Activated CD4-positive, alpha-beta T cell treated with anti-CD3 and anti-CD28 coated beads, Interleukin-2, amount 50 U/mL, for 1 hour (primary cell): ENCODE results near the gene DGUOK.
"Not testable (repeated sequence)": the region's sequence is repeated elsewhere in the genome, so short reads cannot be mapped to it uniquely, and the experiment has no call there.

Source experiments
- DNase-seq: peaks from one replicate; pipeline ENCODE4 v3.0.0-alpha.2; 2020

The DGUOK gene

DNA sequence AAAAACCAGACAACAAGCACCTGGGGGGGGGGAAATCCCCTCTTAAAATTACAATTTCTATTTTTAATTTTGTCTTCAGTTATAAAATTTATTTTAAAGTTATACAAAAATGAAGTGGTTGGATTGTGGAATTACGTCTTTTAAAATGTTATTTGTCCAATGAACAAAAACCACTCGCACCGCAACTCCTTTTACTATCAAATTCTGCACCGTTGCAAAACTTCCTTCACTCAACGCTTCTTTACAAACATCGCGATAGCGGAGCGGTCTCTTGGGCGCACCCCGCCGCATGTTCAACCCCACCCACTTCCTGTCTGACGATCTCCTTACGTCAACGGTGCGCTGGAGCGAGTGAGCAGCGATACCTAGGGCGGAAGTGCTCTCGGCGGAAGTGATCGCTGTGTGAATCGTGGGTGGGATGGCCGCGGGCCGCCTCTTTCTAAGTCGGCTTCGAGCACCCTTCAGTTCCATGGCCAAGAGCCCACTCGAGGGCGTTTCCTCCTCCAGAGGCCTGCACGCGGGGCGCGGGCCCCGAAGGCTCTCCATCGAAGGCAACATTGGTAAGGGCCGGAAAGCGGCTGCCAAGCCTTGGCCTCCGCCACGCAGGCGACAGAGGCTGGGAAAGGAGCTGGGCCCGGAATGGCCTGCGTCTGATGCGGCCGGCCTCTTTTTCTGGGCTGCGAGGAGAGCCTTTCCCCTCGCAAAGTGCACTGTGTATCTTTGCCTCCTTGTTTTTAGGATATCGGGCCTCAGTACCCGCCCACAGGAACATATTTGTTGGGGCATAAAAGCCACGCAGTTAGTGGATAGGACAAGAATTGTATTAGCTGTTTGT, at the start of gene DGUOK:
TSS of gene DGUOK (plus strand) at position 388 of the 835 bp plus-strand sequence. CDS start at position 419, 31 bp downstream.
- peak; percentile 95 for DNase-seq

DNA sequence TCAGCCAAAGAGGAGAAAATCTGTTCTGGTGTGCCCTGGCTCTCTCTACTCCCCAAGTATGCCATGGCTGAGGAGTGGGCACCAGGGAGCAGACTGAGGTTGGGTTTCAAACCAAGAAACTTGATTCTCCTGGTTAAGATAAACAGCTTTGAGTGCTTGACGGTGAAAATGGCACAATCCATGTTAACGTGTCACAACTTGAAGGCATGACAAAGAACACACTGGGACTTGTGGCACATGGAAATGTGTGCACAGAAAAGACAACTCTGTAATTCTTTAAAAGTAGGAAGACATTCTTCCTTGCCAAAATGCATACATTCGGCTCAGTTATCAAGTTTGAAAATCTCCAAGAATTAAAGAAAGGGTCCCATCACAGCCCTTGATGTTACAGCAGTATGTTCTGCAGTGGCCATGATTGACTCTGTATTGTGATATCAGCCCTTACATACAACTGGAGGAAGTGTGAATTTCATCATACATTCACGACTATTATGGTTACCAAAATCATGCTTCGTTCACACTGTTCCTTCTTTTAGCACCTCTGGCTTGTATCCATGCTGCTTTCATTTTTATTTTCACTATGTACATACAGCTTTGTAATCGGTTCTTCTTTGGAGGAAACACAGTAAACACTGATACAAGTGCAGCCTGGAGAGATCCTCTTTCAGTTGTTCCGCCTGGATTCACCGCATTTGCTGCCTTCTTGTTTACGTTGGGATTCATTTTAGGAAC, 49.4 kb upstream of the DGUOK start:
- no peak for DNase-seq

DNA sequence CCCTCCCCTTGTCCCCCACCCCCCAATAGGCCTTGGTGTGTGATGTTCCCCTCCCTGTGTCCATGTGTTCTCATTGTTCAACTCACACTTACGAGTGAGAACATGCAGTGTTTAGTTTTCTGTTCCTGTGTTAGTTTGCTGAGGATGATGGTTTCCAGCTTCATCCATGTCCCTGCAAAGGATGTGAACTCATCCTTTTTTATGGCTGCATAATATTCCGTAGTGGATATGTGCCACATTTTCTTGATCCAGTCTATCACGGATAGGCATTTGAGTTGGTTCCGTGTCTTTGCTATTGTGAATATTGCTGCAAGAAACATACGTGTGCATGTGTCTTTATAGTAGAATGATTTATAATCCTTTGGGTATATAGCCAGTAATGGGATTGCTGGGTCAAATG, 48.7 kb upstream of the DGUOK start:
- not testable (repeated sequence) for DNase-seq

DNA sequence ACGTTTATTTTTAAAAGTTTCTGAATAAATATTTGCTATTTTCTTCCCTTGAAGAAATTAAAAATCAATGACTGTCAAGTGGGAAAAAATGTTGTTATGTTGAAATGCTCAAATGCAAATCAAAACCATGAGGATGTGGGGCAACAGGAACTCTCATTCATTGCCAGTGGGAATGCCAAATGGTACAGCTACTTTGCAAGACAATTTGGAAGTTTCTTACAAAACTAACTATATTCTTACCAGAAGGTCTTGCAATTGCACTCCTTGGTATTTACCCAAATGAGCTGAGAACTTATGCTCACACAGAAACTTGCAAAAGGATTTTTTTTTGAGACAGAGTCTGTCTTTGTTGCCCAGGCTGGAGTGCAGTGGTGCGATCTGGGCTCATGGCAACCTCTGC, 41.3 kb upstream of the DGUOK start:
- no peak for DNase-seq

DNA sequence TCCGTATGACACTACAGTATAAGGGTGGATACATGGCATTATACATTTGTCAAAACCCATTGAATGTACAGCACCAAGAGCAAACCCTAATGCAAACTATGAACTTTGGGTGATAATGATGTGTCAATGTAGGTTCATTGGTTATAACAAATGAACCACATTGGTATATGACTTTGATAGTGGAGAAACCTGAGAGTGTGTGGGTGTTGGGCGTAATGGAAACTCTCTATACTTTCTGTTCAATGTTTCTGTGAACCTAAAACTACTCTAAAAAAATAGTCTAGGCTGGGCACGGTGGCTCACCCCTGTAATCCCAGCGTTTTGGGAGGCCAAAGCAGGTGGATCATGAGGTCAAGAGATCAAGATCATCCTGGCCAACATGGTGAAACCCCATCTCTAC, 40.3 kb upstream of the DGUOK start:
- DNase-seq: no peak

DNA sequence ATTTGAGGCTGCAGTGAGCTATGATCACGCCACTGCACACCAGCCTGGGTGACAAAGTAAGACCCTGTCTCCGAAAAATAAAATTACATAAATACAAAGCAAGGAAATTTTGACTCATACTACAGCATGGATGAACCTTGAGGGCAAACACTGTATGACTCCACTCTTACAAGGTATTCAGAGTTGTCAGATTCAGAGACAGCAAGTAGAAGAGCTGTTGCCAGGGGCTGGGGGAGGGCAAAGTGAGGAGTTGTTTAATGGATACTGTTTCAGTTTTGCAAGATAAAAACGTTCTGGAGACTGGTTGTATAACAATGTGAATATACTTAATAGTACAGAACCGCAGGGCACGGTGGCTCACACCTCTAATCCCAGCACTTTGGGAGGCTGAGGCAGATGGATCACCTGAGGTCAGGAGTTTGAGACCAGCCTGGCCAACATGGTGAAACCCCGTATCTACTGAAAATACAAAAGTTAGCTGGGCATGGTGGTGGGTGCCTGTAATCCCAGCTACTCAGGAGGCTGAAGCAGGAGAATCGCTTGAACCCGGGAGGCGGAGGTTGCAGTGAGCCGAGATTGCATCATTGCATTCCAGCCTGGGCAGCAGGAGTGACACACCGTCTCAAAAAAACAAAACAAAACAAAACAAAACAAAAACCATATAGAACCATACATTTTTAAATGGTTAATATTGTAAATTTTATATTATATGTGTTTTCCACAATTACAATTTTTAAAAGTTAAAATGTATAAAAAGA, 38.9 kb upstream of the DGUOK start:
- DNase-seq: not testable (repeated sequence)

DNA sequence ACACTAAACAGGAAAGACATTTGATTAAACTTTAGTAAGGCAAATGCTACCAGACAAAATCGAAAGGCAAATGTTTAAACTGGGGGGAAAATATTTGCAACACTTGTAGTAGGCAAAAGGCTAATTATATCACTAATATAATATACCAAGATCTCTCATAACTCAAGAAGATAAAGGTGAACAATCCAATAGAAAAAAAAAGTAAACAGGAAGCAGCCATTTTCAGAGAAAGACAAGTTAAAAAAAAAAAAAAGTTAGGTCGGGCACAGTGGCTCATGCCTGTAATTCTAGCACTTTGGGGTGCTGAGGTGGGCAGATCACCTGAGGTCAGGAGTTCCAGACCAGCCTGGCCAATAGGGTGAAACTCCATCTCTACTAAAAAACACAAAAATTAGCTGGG, 38.3 kb upstream of the DGUOK start:
- DNase-seq: no peak

DNA sequence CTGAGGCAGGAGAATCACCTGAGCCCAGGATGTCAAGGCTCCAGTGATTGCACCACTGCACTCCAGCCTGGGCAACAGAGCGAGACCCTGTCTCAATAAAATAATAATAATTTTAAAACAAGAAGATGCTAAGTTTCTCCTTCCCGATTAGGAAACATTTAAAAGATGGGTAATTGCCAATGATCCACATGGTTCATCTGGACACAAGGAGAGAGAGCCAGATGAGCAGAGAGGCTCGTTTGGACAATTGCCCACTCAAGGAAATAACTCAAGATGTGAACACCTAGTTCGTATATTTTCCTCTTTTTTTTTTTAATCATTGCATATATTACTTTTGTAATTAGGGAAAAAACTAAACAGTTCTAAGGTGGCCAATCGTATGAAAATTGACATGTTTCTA, 37.5 kb upstream of the DGUOK start:
- DNase-seq: no peak

DNA sequence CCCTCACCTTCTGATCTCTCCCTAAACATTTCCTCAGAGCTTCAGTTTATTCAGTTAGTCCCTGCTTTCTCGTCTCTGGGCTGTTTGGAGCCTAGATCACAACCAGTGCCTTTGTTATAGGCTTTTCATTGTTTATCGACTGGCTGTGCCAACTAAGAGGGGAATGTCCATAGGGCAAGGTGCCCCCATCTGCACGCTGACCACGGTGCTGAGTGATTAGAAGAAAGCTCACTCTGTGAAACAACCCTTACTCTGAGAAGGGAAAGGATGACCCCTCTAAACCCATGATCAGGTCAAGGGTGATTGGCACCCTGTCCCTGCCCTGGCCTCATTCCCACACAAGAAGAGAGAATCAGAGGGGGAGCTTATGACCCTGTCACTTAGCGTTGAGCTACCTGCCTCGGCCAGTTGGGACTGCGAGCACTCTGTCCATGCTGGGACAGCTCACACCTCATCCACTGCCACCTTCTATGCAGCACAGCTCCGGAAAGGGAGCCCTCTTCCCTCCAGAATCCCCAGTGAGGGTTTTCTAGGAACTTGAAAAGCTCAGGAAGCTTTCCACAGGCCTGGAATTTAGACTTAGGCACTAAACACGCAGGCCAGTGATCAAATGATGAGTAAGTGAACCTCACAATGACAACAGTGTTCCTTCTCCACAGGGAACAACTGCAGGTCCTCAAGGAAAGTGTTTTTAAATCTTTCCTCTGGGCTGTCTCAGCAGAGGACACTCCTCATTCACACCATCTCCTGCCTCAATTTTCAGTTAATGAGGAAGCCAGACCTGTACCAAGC, 36.2 kb upstream of the DGUOK start:
- DNase-seq: no peak

DNA sequence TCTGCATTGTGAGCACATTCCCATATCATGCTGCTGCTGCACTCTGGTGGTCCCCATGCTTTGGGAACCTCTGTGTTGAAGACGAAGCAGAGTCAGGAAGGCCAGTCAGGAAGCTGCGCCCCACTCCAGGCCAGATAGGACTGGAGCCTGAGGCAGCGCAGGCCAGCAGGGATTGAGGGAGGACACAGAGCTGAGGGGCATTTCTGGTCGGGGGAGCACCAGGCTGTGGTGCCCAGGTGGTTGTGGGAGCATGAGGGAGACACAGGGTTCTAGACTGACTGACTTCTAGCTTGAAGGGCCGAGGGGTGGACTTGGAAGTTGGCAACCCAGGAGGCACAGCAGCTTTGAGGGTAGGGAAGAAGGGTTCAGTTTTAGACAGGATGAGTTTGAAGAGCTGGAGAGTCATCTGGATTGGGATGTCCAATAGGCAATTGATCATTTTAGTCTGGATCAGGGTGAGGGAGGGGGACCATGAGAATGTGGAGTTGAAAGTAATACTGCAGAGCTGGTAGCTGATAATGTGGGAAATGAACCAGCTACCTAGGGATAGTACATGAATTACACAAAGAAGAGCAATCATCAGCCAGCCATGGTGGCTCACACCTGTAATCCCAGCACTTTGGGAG, 35.3 kb upstream of the DGUOK start:
- DNase-seq: no peak

DNA sequence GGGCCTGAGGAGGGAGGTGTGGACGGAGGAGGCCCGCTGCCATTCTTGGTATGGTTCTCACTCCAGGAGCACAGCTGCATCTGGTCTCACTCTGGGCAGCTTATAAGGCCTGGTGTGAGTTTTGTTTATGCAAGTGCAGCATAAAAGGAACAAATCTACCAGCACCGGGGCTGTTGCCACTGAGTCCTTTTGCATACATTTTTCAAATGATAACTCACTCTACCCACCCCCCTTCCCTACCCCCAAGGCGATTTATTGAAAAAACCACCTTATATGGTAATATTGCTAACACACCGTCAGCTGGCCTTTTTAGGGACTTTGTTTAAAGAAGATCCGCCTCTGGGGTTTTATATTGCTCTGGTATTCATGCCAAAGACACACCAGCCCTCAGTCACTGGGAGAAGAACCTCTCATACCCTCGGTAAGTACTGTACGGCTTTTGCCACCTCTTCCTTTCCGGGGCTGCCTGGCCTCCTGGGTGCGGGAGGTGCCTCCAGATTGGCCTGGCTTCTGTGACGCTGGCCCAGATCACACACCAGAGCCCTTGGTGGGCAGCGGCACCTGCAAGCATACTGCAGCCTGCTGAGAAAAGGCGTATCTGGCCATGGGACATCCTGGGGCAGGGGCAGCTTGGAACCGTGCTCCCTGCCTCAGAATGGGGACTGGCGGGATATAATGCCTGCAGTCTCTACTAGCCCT, 33.9 kb upstream of the DGUOK start, which contains the start of gene ACTG2:
TSS of gene ACTG2 (plus strand) at position 378 of the 699 bp plus-strand sequence. CDS start 8,304 bp downstream, outside the sequence.
- DNase-seq: no peak

DNA sequence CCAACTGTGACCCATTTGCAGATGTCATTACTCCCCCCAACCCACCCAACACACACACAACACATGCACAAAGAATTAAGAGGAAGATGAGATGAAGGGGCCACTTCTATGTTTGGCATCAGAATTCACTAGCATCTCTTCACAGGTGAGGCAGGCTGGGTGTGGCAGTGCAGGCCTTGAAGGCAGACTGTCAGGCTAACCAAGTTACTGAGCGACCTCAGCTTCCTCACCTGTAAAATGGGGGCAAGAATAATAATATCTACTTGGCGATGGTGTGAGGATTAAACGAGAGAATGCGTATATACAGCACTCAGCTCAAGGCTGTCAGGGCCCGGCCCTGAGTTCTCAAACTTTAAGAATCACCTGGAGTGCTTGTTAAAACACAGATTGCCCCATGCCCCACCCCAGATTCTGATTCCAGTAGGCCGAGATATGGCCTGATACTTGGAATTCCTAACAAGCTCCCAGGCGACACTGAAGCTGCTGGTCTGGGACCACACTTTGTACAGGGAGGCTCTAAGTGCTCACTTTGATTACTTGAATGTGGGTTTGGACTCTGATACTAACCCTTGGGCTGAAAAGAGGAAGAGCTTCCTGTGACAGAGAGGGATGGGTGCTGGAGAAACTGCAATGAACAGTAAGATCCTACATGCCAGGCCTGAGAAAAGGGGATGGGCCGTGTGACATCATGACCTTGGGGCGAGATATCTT, 32.8 kb upstream of the DGUOK start:
- DNase-seq: no peak

DNA sequence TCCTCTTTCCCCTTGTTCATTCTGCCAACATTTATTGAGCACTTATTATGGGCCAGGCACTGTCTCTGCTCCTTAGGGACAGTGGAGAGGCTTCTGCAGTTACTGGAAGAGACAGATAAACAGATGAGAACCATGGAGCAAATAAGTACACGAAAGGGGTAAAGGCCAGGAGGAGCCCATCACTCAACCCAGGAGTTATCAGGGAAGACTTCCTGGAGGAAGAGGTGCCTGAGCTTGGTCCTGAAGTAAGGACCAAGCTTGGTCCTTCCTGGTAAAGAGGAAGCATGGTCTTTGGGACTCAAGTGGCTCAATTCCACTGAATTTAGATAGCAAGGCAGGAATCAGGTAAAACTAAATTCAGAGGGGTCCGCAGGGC, 32.2 kb upstream of the DGUOK start:
- DNase-seq: no peak

DNA sequence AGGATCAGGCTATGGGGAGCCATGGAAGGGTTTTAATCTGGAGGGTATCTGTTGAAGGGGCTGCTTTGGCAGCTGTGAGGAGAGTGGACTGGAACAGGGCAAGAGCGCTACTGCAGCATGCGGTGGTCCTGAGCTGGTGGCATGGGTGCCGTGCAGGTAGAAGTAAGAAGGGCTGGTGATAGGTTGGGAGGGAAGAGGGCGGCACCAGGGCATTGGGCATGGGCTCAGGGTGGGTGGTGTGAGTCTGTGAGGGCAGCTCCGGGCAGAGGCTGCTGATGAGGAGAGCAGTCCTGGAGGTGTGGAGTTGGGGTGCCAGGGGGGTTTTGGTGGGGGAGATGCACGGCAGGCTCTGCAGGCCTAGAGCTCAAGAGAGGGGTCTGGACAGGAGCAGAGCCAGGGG, 31.8 kb upstream of the DGUOK start:
- no peak for DNase-seq

DNA sequence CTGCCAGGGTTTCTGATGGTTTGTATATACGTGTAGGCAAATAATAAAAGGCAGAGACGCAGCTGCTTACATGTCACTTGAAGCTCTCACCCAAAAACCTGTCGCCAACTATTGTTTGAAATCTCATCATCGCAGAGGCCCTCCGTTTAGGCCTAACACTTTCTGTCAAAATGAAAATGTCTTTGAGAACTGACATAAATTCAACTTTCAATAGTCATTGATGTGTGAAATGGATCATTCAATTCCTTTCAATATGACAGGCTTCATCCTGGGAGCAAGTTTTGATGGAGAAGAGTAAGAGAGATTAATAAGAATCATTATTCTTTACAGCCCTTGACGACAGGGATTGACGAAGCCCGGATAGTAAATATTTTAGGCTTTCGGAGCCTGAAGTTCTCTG, 31.2 kb upstream of the DGUOK start:
- no peak for DNase-seq

DNA sequence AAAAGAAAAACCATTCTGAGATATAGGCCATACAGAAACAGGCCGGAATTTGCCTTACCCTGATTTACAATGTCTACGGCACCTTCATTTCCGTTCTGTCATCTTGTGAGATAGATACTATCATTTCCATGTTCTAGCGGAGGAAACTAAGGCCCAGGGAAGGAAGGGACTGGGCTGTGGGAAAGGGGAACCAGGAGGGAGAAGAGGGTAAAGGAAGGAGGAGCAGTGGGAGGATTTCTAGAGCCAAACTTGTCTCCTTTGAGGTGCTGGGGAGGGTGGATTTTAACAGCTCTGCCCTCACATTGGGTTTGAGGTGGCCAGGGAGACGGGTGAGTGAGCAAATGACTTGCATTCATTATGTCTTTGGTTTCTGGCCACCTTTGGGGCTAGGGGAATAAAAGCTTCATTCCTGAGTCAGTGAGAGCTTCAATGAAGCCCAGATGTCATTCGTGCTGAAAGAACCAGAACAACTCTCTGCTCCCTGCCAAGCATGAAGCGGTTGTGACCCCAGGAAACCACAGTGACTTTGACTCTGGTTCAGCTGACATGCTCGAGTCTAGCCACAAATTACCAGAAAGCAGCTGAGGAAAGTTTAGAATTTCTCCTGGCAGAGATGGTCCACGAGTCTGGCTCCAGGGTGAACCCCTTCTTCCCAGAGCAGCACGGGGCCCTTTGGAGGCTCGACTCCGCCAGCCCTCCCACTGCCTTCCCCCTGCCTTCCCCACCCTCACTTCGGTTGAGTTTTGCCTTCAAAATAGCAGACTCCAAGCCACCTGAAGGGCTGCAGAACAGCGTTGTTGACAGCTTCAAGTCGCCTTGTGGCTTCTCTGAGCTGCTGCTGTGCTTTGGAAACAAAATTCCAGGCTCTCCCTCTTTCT, 30.1 kb upstream of the DGUOK start:
- DNase-seq: peak; percentile 15

DNA sequence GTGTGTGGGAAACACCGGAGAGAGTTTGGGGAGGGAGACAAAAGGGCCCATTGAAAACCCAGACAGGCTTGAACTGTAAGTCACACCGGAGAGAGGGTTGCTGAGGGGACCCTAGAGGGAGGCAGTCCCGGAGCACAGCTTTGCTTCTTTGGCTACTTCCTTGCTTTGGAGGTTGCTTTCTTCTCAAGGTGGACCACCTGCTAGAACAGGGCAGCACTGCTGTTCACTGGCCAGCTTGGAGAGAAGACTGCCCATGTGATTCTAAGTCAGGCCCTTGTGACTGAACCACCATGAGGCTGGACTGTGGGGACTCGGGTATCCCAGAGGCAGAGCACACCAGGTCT, 29.5 kb upstream of the DGUOK start:
- DNase-seq: no peak

DNA sequence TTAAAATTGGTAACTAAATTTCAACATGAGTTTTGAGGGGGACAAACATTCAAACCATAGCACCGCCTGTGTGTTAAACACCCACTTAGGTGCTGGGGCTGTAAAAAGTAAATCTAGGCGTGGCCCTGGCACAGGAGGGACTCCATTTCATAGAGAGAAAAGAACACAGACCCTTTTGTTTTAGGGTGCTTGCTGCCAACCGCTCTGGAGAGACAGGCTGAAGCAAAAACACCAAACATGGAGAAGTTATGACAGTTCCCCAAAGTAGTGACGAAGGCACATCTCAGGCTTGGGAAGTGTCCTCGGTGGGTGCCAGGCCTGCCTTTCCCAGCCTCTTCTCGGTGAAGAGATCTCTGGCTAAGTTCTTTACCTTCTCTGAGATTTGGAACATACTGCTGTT, 28.7 kb upstream of the DGUOK start:
- DNase-seq: no peak

DNA sequence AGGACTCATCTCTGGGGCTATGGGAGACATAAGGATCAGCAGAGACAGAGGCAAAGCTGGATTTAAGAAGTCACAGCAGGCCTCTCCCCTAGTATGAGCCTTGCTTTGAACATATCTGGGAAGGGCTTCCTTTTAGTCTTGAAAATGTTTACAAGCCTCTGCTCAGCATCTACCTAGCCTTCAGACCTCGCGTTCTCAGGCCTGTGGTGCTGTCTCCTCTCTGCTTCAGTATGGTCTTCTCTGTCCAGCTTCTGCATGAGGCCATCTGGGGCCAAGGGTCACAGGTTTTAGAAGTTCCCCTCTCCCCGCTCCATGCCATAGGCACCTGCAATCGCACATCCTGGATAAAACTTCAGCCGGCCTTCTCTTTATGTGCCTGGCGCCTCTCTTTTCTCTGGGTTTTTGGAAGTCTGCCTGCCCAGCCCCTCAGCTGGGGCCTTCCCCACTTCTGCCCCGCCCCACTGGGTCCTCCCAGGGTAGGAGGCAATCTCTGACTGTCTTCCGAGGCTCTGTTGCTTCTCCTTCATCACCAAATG, 26.8 kb upstream of the DGUOK start:
- DNase-seq: no peak

DNA sequence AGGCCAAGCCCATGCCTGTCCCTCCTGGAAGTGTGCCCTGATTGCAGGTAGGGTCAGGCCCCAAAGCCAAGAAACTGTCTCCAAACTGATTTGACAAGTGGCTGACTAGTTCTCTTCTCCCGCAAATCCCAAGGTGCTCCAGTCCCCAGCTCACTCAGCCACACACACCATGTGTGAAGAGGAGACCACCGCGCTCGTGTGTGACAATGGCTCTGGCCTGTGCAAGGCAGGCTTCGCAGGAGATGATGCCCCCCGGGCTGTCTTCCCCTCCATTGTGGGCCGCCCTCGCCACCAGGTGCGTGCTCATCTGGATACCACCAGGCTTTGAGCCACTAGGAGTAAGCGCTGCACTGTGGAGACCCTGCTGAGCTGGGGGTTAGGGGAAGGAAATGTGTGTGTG, 25.5 kb upstream of the DGUOK start:
- no peak for DNase-seq
